SK-N-SH treated with all-trans-retinoic acid at 6 μM for 48 hours (cell line): ENCODE results near the gene VAPA.

Experiments
- ATAC-seq: fragments of 200-7000 bp; cut with Tn5 transposase; 3 replicates; pipeline ENCODE4 v1.9.1; 2020; ENCODE audit warnings: mild to moderate bottlenecking, moderate library complexity
- ARNTL ChIP-seq: fragments of 450-650 bp; formaldehyde crosslinking; IDR thresholded peaks from 2 replicates; pipeline ENCODE4 v1.5.0; 2020; ENCODE audit warnings: low read depth, mild to moderate bottlenecking, moderate library complexity, borderline replicate concordance
- BACH2 ChIP-seq: fragments of 250-450 bp; sonication (Bioruptor Pico); IDR thresholded peaks from 2 replicates; pipeline ENCODE4 v1.9.0; 2021; ENCODE audit warnings: mild to moderate bottlenecking, borderline replicate concordance
- CSDC2 ChIP-seq: fragments of 250-450 bp; sonication (Bioruptor Pico); IDR thresholded peaks from 2 replicates; pipeline ENCODE4 v1.5.0; 2020; ENCODE audit warnings: mild to moderate bottlenecking, moderate library complexity
- CSRNP3 ChIP-seq: fragments of 250-450 bp; sonication (Bioruptor Pico); IDR thresholded peaks from 2 replicates; pipeline ENCODE4 v1.5.1; 2021; ENCODE audit warnings: mild to moderate bottlenecking, moderate library complexity
- ESRRG ChIP-seq: fragments of 250-450 bp; sonication (Bioruptor Pico); IDR thresholded peaks from 2 replicates; pipeline ENCODE4 v1.6.1; 2021; ENCODE audit warnings: mild to moderate bottlenecking
- GLIS3 ChIP-seq: fragments of 250-450 bp; sonication (Bioruptor Pico); IDR thresholded peaks from 2 replicates; pipeline ENCODE4 v1.5.0; 2020; ENCODE audit warnings: mild to moderate bottlenecking, moderate library complexity
- ISL1 ChIP-seq: fragments of 250-450 bp; sonication (Bioruptor Pico); IDR thresholded peaks from 2 replicates; pipeline ENCODE4 v2.1.2; 2022; ENCODE audit warnings: mild to moderate bottlenecking, moderate library complexity
- PATZ1 ChIP-seq: fragments of 250-450 bp; sonication (Bioruptor Pico); IDR thresholded peaks from 2 replicates; pipeline ENCODE4 v1.8.0; 2020; ENCODE audit warnings: mild to moderate bottlenecking, moderate library complexity, borderline replicate concordance
- POU6F1 ChIP-seq: fragments of 250-450 bp; sonication (Bioruptor Pico); IDR thresholded peaks from 2 replicates; pipeline ENCODE4 v1.8.0; 2021; ENCODE audit warnings: low read depth, mild to moderate bottlenecking, moderate library complexity, borderline replicate concordance
- PPARA ChIP-seq: fragments of 250-450 bp; sonication (Bioruptor Pico); IDR thresholded peaks from 2 replicates; pipeline ENCODE4 v1.5.0; 2020; ENCODE audit warnings: mild to moderate bottlenecking, borderline replicate concordance
- RARB ChIP-seq: fragments of 250-450 bp; sonication (Bioruptor Pico); IDR thresholded peaks from 2 replicates; pipeline ENCODE4 v1.8.0; 2021; ENCODE audit warnings: mild to moderate bottlenecking, moderate library complexity
- SNAI2 ChIP-seq: fragments of 250-450 bp; sonication (Bioruptor Pico); IDR thresholded peaks from 2 replicates; pipeline ENCODE4 v1.5.0; 2020; ENCODE audit warnings: mild to moderate bottlenecking, moderate library complexity
- TCF4 ChIP-seq: fragments of 250-450 bp; sonication (Bioruptor Pico); IDR thresholded peaks from 2 replicates; pipeline ENCODE4 v1.8.0; 2021; ENCODE audit warnings: mild to moderate bottlenecking, moderate library complexity, borderline replicate concordance
- TOX ChIP-seq: fragments of 250-450 bp; sonication (Bioruptor Pico); IDR thresholded peaks from 2 replicates; pipeline ENCODE4 v1.8.0; 2021; ENCODE audit warnings: mild to moderate bottlenecking, moderate library complexity, borderline replicate concordance
- TSHZ2 ChIP-seq: fragments of 250-450 bp; sonication (Bioruptor Pico); IDR thresholded peaks from 2 replicates; pipeline ENCODE4 v1.5.0; 2020; ENCODE audit warnings: mild to moderate bottlenecking, moderate library complexity
- ZC3H10 ChIP-seq: fragments of 250-450 bp; sonication (Bioruptor Pico); IDR thresholded peaks from 2 replicates; pipeline ENCODE4 v1.5.1; 2021; ENCODE audit warnings: mild to moderate bottlenecking, moderate library complexity
- ZFP3 ChIP-seq: fragments of 250-450 bp; sonication (Bioruptor Pico); IDR thresholded peaks from 2 replicates; pipeline ENCODE4 v1.5.0; 2020; ENCODE audit warnings: mild to moderate bottlenecking, moderate library complexity
- ZFP30 ChIP-seq: fragments of 450-650 bp; formaldehyde crosslinking; IDR thresholded peaks from 2 replicates; pipeline ENCODE4 v1.5.0; 2022; ENCODE audit warnings: mild to moderate bottlenecking, moderate library complexity
- ZNF565 ChIP-seq: fragments of 450-650 bp; formaldehyde crosslinking; conservative IDR thresholded peaks from 2 replicates; pipeline ENCODE4 v1.5.0; 2020; ENCODE audit warnings: low read depth, mild to moderate bottlenecking, moderate library complexity
- ZNF70 ChIP-seq: fragments of 450-650 bp; formaldehyde crosslinking; IDR thresholded peaks from 2 replicates; pipeline ENCODE4 v1.5.0; 2020; ENCODE audit warnings: mild to moderate bottlenecking, moderate library complexity
- ZNF8 ChIP-seq: fragments of 450-650 bp; formaldehyde crosslinking; IDR thresholded peaks from 2 replicates; pipeline ENCODE4 v1.5.0; 2020; ENCODE audit warnings: mild to moderate bottlenecking, moderate library complexity

Gene VAPA

GRCh38 chr18:9916808-9917207 lies 3.0 kb downstream of the VAPA start:
- no peak for TF ChIP-seq ZC3H10 (CRISPR knock-in tag)
- TF ChIP-seq CSRNP3 (CRISPR knock-in tag): no peak
- TF ChIP-seq ISL1 (CRISPR knock-in tag): no peak
- no peak for TF ChIP-seq ZNF70 (CRISPR knock-in tag)
- TF ChIP-seq ZFP3 (CRISPR knock-in tag): no peak
- no peak for TF ChIP-seq TSHZ2
- no peak for TF ChIP-seq PPARA (CRISPR knock-in tag)
- TF ChIP-seq ARNTL (CRISPR knock-in tag): no peak
- TF ChIP-seq BACH2 (CRISPR knock-in tag): no peak
- no peak for TF ChIP-seq ZNF565 (CRISPR knock-in tag)
- TF ChIP-seq GLIS3 (CRISPR knock-in tag): no peak
- no peak for TF ChIP-seq PATZ1
- no peak for TF ChIP-seq RARB
- no peak for TF ChIP-seq TOX (CRISPR knock-in tag)
- no peak for TF ChIP-seq TCF4
- ATAC-seq: no peak

GRCh38 chr18:9918016-9918680 lies 4.3 kb downstream of the VAPA start:
- ATAC-seq: no peak
- TF ChIP-seq ZNF8 (CRISPR knock-in tag): no peak
- TF ChIP-seq ESRRG (CRISPR knock-in tag): no peak
- no peak for TF ChIP-seq TCF4
- no peak for TF ChIP-seq TSHZ2
- no peak for TF ChIP-seq ZC3H10 (CRISPR knock-in tag)
- no peak for TF ChIP-seq RARB
- no peak for TF ChIP-seq ZFP30
- TF ChIP-seq SNAI2 (CRISPR knock-in tag): no peak
- TF ChIP-seq PATZ1: no peak
- no peak for TF ChIP-seq BACH2 (CRISPR knock-in tag)
- no peak for TF ChIP-seq POU6F1 (CRISPR knock-in tag)
- TF ChIP-seq CSDC2: no peak
- TF ChIP-seq PPARA (CRISPR knock-in tag): no peak
- TF ChIP-seq ZNF565 (CRISPR knock-in tag): no peak
- TF ChIP-seq, all 23 proteins: peak for 0
